Endothelial cell of umbilical vein (primary cell): ENCODE measurements around the gene FBXO21. TPM values are rescaled to one million over a fixed set of nuclear protein-coding genes. Genes with fewer than 3 reads are reported as not detected.

Experiments used
- BruUV-seq: library from RNA; stranded (reverse); fragments of 400-500 nt; replicated peaks from 2 replicates; lab custom pipeline; 2021; lab: Mats Ljungman, UMichigan
- CTCF ChIA-PET: fragments of 300-600, 350-600 bp; sonication (Branson Sonifier 250); formaldehyde crosslinking; loops from one replicate; lab custom pipeline; 2021; ENCODE audit warnings: antibody characterized with exemption, inconsistent platforms; lab: Charles Lee
- POLR2A ChIA-PET: fragments of 300-600, 350-600 bp; sonication (Branson Sonifier 250); formaldehyde crosslinking; loops from one replicate; lab custom pipeline; 2021; ENCODE audit warnings: antibody characterized with exemption, inconsistent platforms; lab: Charles Lee
- DNase-seq: peaks from one replicate; pipeline ENCODE4 v3.0.0-alpha.2; 2011; ENCODE audit warnings: low read depth, low spot score
- FAIRE-seq: peaks from 2 replicates; lab custom pipeline; 2011; peaks lifted over from hg19 to GRCh38; lab: Jason Lieb, UNC
- H2AFZ ChIP-seq: 2 replicates; pipeline ENCODE4 v1.6.0; 2012; ENCODE audit warnings: low read depth, low read length, control low read depth, inconsistent platforms
- H3K27ac ChIP-seq: 2 replicates; pipeline ENCODE4 v1.5.1; 2011; ENCODE audit warnings: low read depth, mild to moderate bottlenecking, control low read depth, low read length, moderate library complexity; ENCODE audit not compliant: insufficient read depth
- H3K27me3 ChIP-seq, 2 experiments: 2 replicates each; pipeline versions ENCODE4 v1.6.0 to v1.6.1; 2011; ENCODE audit warnings: low read length in 2 of 2, mixed read lengths in 1 of 2; ENCODE audit not compliant: control insufficient read depth in 2 of 2, insufficient read depth in 2 of 2
- H3K36me3 ChIP-seq, 2 experiments: 2 replicates in 1 of 2; 3 replicates in 1 of 2; pipeline ENCODE4 v1.5.1; 2011; ENCODE audit warnings: low read length in 2 of 2, mild to moderate bottlenecking in 1 of 2, moderate library complexity in 1 of 2; ENCODE audit not compliant: control insufficient read depth in 2 of 2, insufficient read depth in 2 of 2; ENCODE audit errors: extremely low read depth in 1 of 2
- H3K4me1 ChIP-seq: 3 replicates; pipeline ENCODE4 v1.5.1; 2011; ENCODE audit warnings: mild to moderate bottlenecking, low read length; ENCODE audit not compliant: control insufficient read depth, insufficient read depth; ENCODE audit errors: extremely low read depth
- H3K4me2 ChIP-seq: 2 replicates; pipeline ENCODE4 v1.6.1; 2011; ENCODE audit warnings: low read length, control low read depth, mixed read lengths; ENCODE audit not compliant: insufficient read depth
- H3K4me3 ChIP-seq, 3 experiments: fragments of 200-600 bp in 1 of 3; sonication (generic), shearing (Covaris generic) in 1 of 3; replicated peaks in 1 of 3; 2 replicates each; pipeline ENCODE4 v1.5.1; 2011 to 2016; ENCODE audit warnings: control low read depth in 3 of 3, low read length in 3 of 3, mild to moderate bottlenecking in 2 of 3, inconsistent platforms in 1 of 3, low read depth in 1 of 3, moderate library complexity in 1 of 3; ENCODE audit not compliant: insufficient read depth in 1 of 3
- H3K79me2 ChIP-seq: 2 replicates; pipeline ENCODE4 v1.6.0; 2012; ENCODE audit warnings: low read length, inconsistent platforms; ENCODE audit not compliant: control insufficient read depth, insufficient read depth
- H3K9ac ChIP-seq: replicated peaks from 2 replicates; pipeline ENCODE3; 2011; ENCODE audit warnings: low read length, control low read depth; ENCODE audit not compliant: insufficient read depth; ENCODE audit errors: extremely low read depth
- H3K9me1 ChIP-seq: replicated peaks from 3 replicates; pipeline ENCODE4 v1.6.0; 2011; ENCODE audit warnings: mild to moderate bottlenecking, low read length; ENCODE audit not compliant: control insufficient read depth, insufficient read depth; ENCODE audit errors: extremely low read depth
- H3K9me3 ChIP-seq: replicated peaks from 2 replicates; pipeline ENCODE4 v1.5.1; 2012; ENCODE audit warnings: low read length, inconsistent platforms; ENCODE audit not compliant: control insufficient read depth, insufficient read depth
- H4K20me1 ChIP-seq: replicated peaks from 2 replicates; pipeline ENCODE3; 2011; ENCODE audit warnings: mild to moderate bottlenecking, low read length; ENCODE audit not compliant: control insufficient read depth, insufficient read depth; ENCODE audit errors: extremely low read depth
- CTCF ChIP-seq, 2 donors: IDR thresholded peaks; 1 replicate in 1 of 2; 2 replicates in 1 of 2; pipeline ENCODE4 v1.5.1; 2011; ENCODE audit warnings: low read length in 2 of 2, mild to moderate bottlenecking in 2 of 2, moderate library complexity in 2 of 2, control low read depth in 1 of 2, inconsistent platforms in 1 of 2, low read depth in 1 of 2; ENCODE audit not compliant: insufficient read depth in 1 of 2; ENCODE audit errors: extremely low read depth in 1 of 2
- EZH2 ChIP-seq: IDR thresholded peaks from 2 replicates; pipeline ENCODE4 v1.6.1; 2012; ENCODE audit warnings: borderline replicate concordance, low read depth, mild to moderate bottlenecking, moderate library complexity, low read length, inconsistent platforms; ENCODE audit not compliant: severe bottlenecking
- FOS ChIP-seq: IDR thresholded peaks from 2 replicates; pipeline ENCODE4 v1.6.1; 2011; ENCODE audit warnings: mild to moderate bottlenecking, low read length, moderate library complexity, borderline replicate concordance; ENCODE audit not compliant: insufficient read depth
- GATA2 ChIP-seq: IDR thresholded peaks from 2 replicates; pipeline ENCODE4 v1.7.0; 2011; ENCODE audit warnings: low read depth, mild to moderate bottlenecking, moderate library complexity, mixed read lengths, low read length; ENCODE audit not compliant: insufficient read length, insufficient read depth
- JUN ChIP-seq: IDR thresholded peaks from 2 replicates; pipeline ENCODE4 v1.6.1; 2011; ENCODE audit warnings: borderline replicate concordance, low read depth; ENCODE audit not compliant: insufficient read length, insufficient read depth
- MAX ChIP-seq: IDR thresholded peaks from 2 replicates; pipeline ENCODE4 v1.6.1; 2011; ENCODE audit not compliant: insufficient read depth, insufficient read length
- MYC ChIP-seq: IDR thresholded peaks from one replicate; pipeline ENCODE4 v1.6.1; 2011; ENCODE audit warnings: mild to moderate bottlenecking, low read depth, low read length
- POLR2A ChIP-seq: IDR thresholded peaks from 2 replicates; pipeline ENCODE4 v1.6.1; 2012; ENCODE audit warnings: low read depth, mild to moderate bottlenecking, control low read depth, low read length
- POLR2AphosphoS5 ChIP-seq: IDR thresholded peaks from 2 replicates; pipeline ENCODE4 v1.6.1; 2012; ENCODE audit warnings: low read depth, mild to moderate bottlenecking, control low read depth, low read length, moderate library complexity; ENCODE audit not compliant: insufficient read depth
- dilution Hi-C: fragments of 300-500 bp; cut with MboI; formaldehyde crosslinking; loops from one replicate; pipeline ENCODE4 v1.15.0; 2019; ENCODE audit warnings: low sequenced_read_pairs; ENCODE audit not compliant: extremely low pct_ligation_motif_present
- intact Hi-C: fragments of 100-400 bp; cut with micrococcal nuclease; formaldehyde crosslinking; loops from one replicate; pipeline ENCODE4 v1.10.0; 2022
- polyA plus RNA-seq, 4 experiments: library from polyadenylated mRNA; depleted of rRNA in 3 of 4; stranded (reverse) in 3 of 4; unstranded in 1 of 4; fragments of >200 nt; gene quantifications; 2 replicates each; pipeline versions ENCODE4 v1.2.1 to v1.2.3, GENCODE V29; 2011 to 2012; ENCODE audit warnings: missing spikeins in 1 of 4
- total RNA-seq: library from RNA; stranded (reverse); gene quantifications from 2 replicates; pipeline ENCODE4 v1.2.3, GENCODE V29; 2021

FBXO21 gene
- total and polyA plus RNA-seq, 2 donors (not counting 3 experiments of a cell fraction or from before 2014, with no cell fraction given): 41.6 to 66.7 TPM

GRCh38 chr12:117208811-117209455 is 18.7 kb upstream of the FBXO21 start:
- Histone ChIP-seq H3K4me3 (no peak overlapping the region), H3K9me1 (no peaks in the 10 kb centered on the region), H4K20me1 (no peaks in the 10 kb centered on the region), H3K9me3 (no peaks in the 10 kb centered on the region), H3K4me2 (no peak overlapping the region), H3K4me1 (no peaks in the 10 kb centered on the region), H3K27ac (no peak overlapping the region), H2AFZ (no peak overlapping the region), H3K79me2 (no peaks in the 10 kb centered on the region), H3K36me3 (no peaks in the 10 kb centered on the region), H3K9ac (no peak overlapping the region), H3K27me3 (peaks cover 0 to 2% of the 10 kb centered on the region in 2 experiments)
- dilution Hi-C loops (no loop called here), intact Hi-C loops (no loop called here)
- no peak for TF ChIP-seq MAX
- no peak for TF ChIP-seq EZH2
- no peak for TF ChIP-seq POLR2AphosphoS5
- TF ChIP-seq CTCF (IDR thresholded peaks at IDR 0.05; ENCODE audit: extremely low read depth in 1 of 2, insufficient read depth in 1 of 2, low read depth in 1 of 2, low read length in 2 of 2): no peak
- no peak for TF ChIP-seq GATA2
- TF ChIP-seq FOS: no peak
- TF ChIP-seq JUN: no peak
- no peak for TF ChIP-seq MYC
- TF ChIP-seq POLR2A: no peak
- FAIRE-seq (no peak), DNase-seq (no peak)
- BruUV-seq: no TSS peak
- POLR2A ChIA-PET: no interaction called here
- CTCF ChIA-PET: interaction anchor here (0.7 to 4.8 kb wide), 3 partner anchors 249 to 648 kb away, joined by 3 to 60 read pairs (median 3); no protein-coding TSS in a partner anchor
